ENCODE results near the gene CLDN7.

- no peak for TF ChIP-seq CTCF (IDR thresholded peaks at IDR 0.05)
- TF ChIP-seq ZFX (IDR thresholded peaks at IDR 0.05; ENCODE audit: borderline replicate concordance) = no peak
These were observed 38.9 kb downstream of the CLDN7 start for GRCh38 chr17:7223375-7223774.

Measured in 22Rv1 (cell line).